Psoas muscle (tissue), 8 donors: ENCODE measurements around the gene IL17RA. TPM values are rescaled to one million over a fixed set of nuclear protein-coding genes. Genes with fewer than 3 reads are reported as not detected.
"Not testable (repeated sequence)": the region's sequence is repeated elsewhere in the genome, so short reads cannot be mapped to it uniquely, and the experiment has no call there.

Experiments used
- ATAC-seq, 4 donors: fragments of 200-7000 bp; cut with Tn5 transposase; one replicate each; pipeline ENCODE4 v1.9.1; 2020; ENCODE audit warnings: moderate library complexity in 3 of 4, mild to moderate bottlenecking in 2 of 4
- DNase-seq, 2 donors: peaks; one replicate each; pipeline ENCODE4 v3.0.0-alpha.2; 2020
- H3K27ac ChIP-seq: fragments of 200-600 bp; one replicate; pipeline ENCODE4 v1.8.0; 2022
- H3K27me3 ChIP-seq, 3 donors: fragments of 200-600 bp in 1 of 3; one replicate each; pipeline versions ENCODE4 v1.6.1 to v1.8.0; 2013 to 2022; ENCODE audit warnings: low read length in 2 of 3, mild to moderate bottlenecking in 2 of 3, moderate library complexity in 1 of 3; ENCODE audit not compliant: insufficient read depth in 3 of 3
- H3K36me3 ChIP-seq, 2 donors: fragments of 200-600 bp in 1 of 2; one replicate each; pipeline versions ENCODE4 v1.6.1 to v1.8.0; 2013 to 2022; ENCODE audit warnings: low read depth in 1 of 2, mild to moderate bottlenecking in 1 of 2, moderate library complexity in 1 of 2; ENCODE audit not compliant: insufficient read depth in 1 of 2
- H3K4me1 ChIP-seq: fragments of 200-600 bp; one replicate; pipeline ENCODE4 v1.8.0; 2022
- H3K4me3 ChIP-seq: fragments of 200-600 bp; one replicate; pipeline ENCODE4 v1.8.0; 2022; ENCODE audit warnings: mild to moderate bottlenecking
- H3K9me3 ChIP-seq: fragments of 200-600 bp; one replicate; pipeline ENCODE4 v1.8.0; 2022
- WGBS, 3 donors: extraction: QIAGEN DNeasy Blood & Tissue Kit; methylation state at CpG; one replicate each; pipeline versions ENCODE4 v1.1.6 to v1.1.7; 2013; 5-methylcytosine and 5-hydroxymethylcytosine counted together
- intact Hi-C, 2 donors: fragments of 100-400 bp; cut with DNase I; formaldehyde crosslinking; loops; one replicate each; pipeline versions ENCODE4 v1.11.0 to v1.14.2; 2022
- polyA plus RNA-seq, 3 donors: library from polyadenylated mRNA; stranded (reverse); fragments of 200-250 nt; gene quantifications; one replicate each; pipeline ENCODE4 v1.2.3, GENCODE V29; 2013
- total RNA-seq, 4 donors: library from RNA; stranded (reverse); fragmentation: NEBNext Ultra II Directional in 2 of 4; extraction: Animal tissue kit (Norgen Biotek cat#: 25700) in 2 of 4; gene quantifications; one replicate each; pipeline versions ENCODE4 v1.2.1 to v1.2.4, GENCODE V29; 2021 to 2023
- TF ChIP-seq, protein P1 (sequence below): fragments of 200-600 bp; IDR thresholded peaks from one replicate; pipeline ENCODE4 v1.8.0; 2022; ENCODE audit warnings: antibody characterized with exemption
- donor health status: healthy with polysubstance abuse.
- donor health status: DM: no; HTN: no; CAD: no; lungs with moderate emphysema.
- donor health status: Bipolar disorder and iron deficiency.
- donor health status: healthy.
- donor health status: DM: yes; HTN: yes; CAD: no.
- donor health status: DM: no; HTN: no; CAD: no.
- donor health status: DM: no; HTN: no; CAD: no.
- donor health status: DM: yes; HTN: yes; CAD: no.

IL17RA gene
- total and polyA plus RNA-seq, 7 donors: 0.93 to 3.7 (median 2.9) TPM

DNA sequence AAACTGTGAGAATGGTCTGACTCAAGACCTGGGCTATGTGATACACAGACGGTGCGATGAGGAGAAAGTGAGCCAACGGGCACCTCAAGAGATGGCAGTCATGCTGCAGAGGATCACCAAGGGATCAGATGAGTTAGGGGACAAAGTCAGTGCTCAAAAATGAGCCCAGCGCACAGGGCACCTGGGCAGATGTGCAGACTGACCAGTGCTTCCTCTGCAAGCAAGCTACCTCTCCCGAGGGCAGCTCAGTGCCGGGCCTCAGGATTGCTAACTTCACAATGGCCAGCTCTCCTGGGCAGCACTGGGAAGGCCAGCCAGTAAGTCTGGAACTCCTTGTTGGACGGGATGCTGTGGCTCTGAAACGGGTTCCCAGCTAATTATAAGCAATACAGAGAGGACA lies 59.0 kb downstream of the IL17RA start:
- TF ChIP-seq, protein P1, sequence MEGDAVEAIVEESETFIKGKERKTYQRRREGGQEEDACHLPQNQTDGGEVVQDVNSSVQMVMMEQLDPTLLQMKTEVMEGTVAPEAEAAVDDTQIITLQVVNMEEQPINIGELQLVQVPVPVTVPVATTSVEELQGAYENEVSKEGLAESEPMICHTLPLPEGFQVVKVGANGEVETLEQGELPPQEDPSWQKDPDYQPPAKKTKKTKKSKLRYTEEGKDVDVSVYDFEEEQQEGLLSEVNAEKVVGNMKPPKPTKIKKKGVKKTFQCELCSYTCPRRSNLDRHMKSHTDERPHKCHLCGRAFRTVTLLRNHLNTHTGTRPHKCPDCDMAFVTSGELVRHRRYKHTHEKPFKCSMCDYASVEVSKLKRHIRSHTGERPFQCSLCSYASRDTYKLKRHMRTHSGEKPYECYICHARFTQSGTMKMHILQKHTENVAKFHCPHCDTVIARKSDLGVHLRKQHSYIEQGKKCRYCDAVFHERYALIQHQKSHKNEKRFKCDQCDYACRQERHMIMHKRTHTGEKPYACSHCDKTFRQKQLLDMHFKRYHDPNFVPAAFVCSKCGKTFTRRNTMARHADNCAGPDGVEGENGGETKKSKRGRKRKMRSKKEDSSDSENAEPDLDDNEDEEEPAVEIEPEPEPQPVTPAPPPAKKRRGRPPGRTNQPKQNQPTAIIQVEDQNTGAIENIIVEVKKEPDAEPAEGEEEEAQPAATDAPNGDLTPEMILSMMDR: no peak
- intact Hi-C loops: no loop called here
- H3K9me3 ChIP-seq: no peaks in the 10 kb centered on the region
- H3K27me3 ChIP-seq: no peaks in the 10 kb centered on the region
- H3K27ac ChIP-seq: no peak overlapping the region
- H3K4me1 ChIP-seq: peaks cover 32% of the 10 kb centered on the region
- no peak for DNase-seq
- ATAC-seq: no peak
- WGBS, 3 donors: 76 to 82% (median 78%) methylated on average over 8 of the region's 8 CpGs
- H3K4me3 ChIP-seq: no peak overlapping the region
- H3K36me3 ChIP-seq: peaks cover 0 to 59% of the 10 kb centered on the region in 2 donors

DNA sequence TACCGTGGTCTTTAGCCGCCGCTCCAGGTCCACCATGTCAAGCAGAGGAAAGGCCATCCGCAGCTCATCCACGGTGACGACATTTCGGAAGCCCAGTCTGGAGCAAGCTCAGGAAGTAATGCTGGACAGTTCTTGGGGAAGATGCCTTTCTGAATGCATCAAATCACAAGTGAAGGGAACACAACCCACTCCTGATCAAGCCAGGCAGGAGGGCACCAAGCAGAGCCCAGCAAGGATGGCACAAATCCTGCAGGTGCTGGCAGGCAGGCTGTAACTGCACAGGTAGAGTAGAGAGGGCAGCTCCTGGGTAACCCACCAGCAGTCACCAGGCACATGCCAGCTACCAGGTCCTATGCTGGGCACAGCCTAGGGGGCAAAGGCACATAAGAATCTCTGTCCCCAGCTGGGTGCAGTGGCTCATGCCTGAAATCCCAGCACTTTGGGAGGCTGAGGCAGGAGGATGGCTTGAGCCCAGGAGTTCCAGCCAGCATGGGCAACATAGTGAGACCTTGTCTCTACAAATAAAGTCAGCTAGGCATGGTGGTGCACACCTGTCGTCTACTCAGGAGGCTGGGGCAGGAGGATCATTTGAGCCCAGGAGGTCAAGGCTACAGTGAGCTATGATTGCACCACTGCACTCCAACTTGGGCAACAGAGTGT lies 60.4 kb downstream of the IL17RA start:
- DNase-seq: no peak
- no peaks in the 10 kb centered on the region for H3K27me3 ChIP-seq
- peaks cover 0 to 67% of the 10 kb centered on the region in 2 donors for H3K36me3 ChIP-seq
- WGBS, 3 donors: 84 to 88% (median 84%) methylated on average over 8 of the region's 8 CpGs
- TF ChIP-seq, protein P1: no peak
- H3K27ac ChIP-seq: no peak overlapping the region
- H3K4me1 ChIP-seq: peaks cover 19% of the 10 kb centered on the region
- no peaks in the 10 kb centered on the region for H3K9me3 ChIP-seq
- H3K4me3 ChIP-seq: no peak overlapping the region
- intact Hi-C loops: no loop called here
- ATAC-seq: no peak

DNA sequence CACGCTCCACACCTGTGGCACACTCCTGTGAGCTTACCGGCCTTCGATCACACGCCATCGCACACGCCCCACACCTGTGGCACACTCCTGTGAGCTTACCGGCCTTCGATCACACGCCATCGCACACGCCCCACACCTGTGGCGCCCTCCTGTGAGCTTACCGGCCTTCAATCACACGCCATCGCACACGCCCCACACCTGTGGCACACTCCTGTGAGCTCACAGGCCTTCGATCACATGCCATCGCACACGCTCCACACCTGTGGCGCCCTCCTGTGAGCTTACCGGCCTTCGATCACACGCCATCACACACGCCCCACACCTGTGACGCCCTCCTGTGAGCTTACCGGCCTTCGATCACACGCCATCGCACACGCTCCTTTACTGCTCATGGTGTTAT lies 62.7 kb downstream of the IL17RA start:
- WGBS, 3 donors: 97 to 98% (median 98%) methylated on average over 30 of the region's 30 CpGs
- H3K4me1 ChIP-seq, ATAC-seq, H3K4me3 ChIP-seq, DNase-seq, H3K27ac ChIP-seq, H3K27me3 ChIP-seq, intact Hi-C loops, H3K9me3 ChIP-seq: not testable (repeated sequence)
- H3K36me3 ChIP-seq: peaks cover 0 to 49% of the 10 kb centered on the region in 2 donors

DNA sequence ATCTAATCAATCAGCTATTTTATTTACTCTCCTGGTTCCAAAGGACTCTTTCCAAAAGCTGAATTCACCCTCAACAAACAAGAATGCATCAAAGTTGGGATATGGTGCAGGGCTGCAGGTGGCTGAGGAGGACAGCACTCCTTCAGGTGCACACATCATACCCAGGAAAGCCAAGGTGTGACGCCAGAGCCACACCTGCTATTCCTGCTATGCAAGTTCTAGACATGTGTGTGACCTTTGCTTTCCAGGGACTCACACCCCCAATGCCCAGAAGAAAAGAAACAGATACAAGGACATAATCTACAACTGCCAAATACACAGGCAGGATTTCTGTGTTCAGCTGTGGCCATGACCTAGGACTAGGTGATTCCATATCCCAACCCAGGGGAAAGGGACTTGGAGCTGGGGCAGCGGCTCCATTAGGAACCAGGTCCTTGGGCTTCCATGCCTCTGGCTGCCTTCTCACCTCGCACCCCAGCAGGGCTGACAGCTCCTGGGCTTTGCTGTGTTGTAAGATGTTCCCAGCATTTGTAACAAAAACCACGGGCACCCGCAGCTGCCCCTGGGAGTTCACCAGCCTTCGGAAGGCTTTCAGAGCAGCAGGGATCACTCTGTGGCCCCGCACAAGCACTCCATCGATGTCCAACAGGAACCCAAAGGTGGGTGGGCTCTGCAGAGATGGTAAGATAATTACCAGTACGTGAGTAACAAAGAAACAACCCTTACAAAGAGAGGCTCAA lies 64.4 kb downstream of the IL17RA start:
- Histone ChIP-seq H3K4me3 (no peak overlapping the region), H3K9me3 (no peaks in the 10 kb centered on the region), H3K27me3 (no peaks in the 10 kb centered on the region), H3K36me3 (peaks cover 0 to 31% of the 10 kb centered on the region in 2 donors), H3K4me1 (peaks cover 11% of the 10 kb centered on the region), H3K27ac (no peak overlapping the region)
- 84 to 88% (median 86%) methylated on average over 9 of the region's 9 CpGs for WGBS, 3 donors
- intact Hi-C loops: no loop called here
- DNase-seq: no peak
- TF ChIP-seq, protein P1: no peak
- no peak for ATAC-seq

DNA sequence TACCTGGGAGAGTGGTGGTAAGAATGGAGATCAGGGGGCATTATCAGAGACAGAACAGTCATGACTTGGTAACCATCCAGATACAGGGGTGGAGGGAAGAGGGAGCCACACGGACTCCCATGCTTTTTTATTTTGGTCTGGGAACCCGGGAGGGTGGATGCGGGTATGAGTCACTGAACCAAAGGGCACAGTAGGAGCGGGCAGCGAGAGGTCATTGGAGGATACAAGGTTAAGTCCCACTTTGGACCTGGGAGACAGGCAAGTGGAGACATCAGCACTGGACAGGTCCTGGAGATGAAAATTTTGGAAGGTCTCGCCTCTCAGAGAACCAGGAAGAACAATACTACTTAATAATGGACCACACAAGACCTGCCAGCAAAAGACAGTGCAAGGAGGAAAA lies 67.5 kb downstream of the IL17RA start:
- Histone ChIP-seq H3K9me3 (no peaks in the 10 kb centered on the region), H3K4me1 (peaks cover 26% of the 10 kb centered on the region), H3K4me3 (no peak overlapping the region), H3K27ac (no peak overlapping the region), H3K27me3 (no peaks in the 10 kb centered on the region), H3K36me3 (peaks cover 0 to 16% of the 10 kb centered on the region in 2 donors)
- 62 to 70% (median 65%) methylated on average over 6 of the region's 6 CpGs for whole genome bisulfite sequencing, 3 donors
- ATAC-seq (peak in 3 of 4 donors; percentile 36 to 67 (median 64)), DNase-seq (no peak)
- TF ChIP-seq, protein P1: no peak
- intact Hi-C loops: no loop called here
